Stomach (tissue), 4 donors: ENCODE results near the gene PEA15.

Experiments
- CTCF ChIP-seq, 7 experiments: fragments of 450-650 bp in 4 of 7; fragments of 200-600 bp in 3 of 7; sonication (generic) in 3 of 7; IDR thresholded peaks; one replicate each; pipeline ENCODE4 v1.5.1; 2016 to 2019; ENCODE audit warnings: antibody characterized with exemption in 7 of 7, control low read depth in 2 of 7, mild to moderate bottlenecking in 1 of 7
- EP300 ChIP-seq: sonication (generic); formaldehyde crosslinking; IDR thresholded peaks from one replicate; pipeline ENCODE4 v1.6.1; 2017; ENCODE audit warnings: antibody characterized with exemption
- POLR2A ChIP-seq, 4 donors: fragments of 450-650 bp; IDR thresholded peaks; one replicate each; pipeline ENCODE4 v1.6.1; 2016; ENCODE audit warnings: antibody characterized with exemption in 4 of 4, control low read depth in 2 of 4, mild to moderate bottlenecking in 1 of 4, moderate library complexity in 1 of 4
- POLR2AphosphoS5 ChIP-seq, 3 donors: sonication (generic); formaldehyde crosslinking; IDR thresholded peaks; one replicate each; pipeline ENCODE4 v1.6.1; 2016; ENCODE audit warnings: antibody characterized with exemption in 3 of 3

- no peak for TF ChIP-seq CTCF (IDR thresholded peaks at IDR 0.05)
- no peak for TF ChIP-seq POLR2AphosphoS5 (IDR thresholded peaks at IDR 0.05)
- no peak for TF ChIP-seq POLR2A (IDR thresholded peaks at IDR 0.05)
- no peak for TF ChIP-seq EP300
These were observed 27.7 kb downstream of the PEA15 start for GRCh38 chr1:160232911-160233310.
